Astrocyte (in vitro differentiated cells and primary cell): ENCODE results near the gene LRP11. TPM values are rescaled to one million over a fixed set of nuclear protein-coding genes. Genes with fewer than 3 reads are reported as not detected.
A peak's percentile ranks its signal among the peaks of the same experiment; 100 is the strongest.

Source experiments
- DNase-seq: peaks from one replicate; pipeline ENCODE4 v3.0.0-alpha.2; 2010; ENCODE audit warnings: low read depth
- FAIRE-seq: peaks from 2 replicates; lab custom pipeline; 2011; peaks lifted over from hg19 to GRCh38; lab: Jason Lieb, UNC
- H2AFZ ChIP-seq: 2 replicates; pipeline ENCODE4 v1.6.0; 2012; ENCODE audit warnings: low read depth, low read length, inconsistent platforms
- H3K27ac ChIP-seq: 2 replicates; pipeline ENCODE4 v1.5.1; 2011; ENCODE audit warnings: low read depth, low read length, inconsistent platforms
- H3K27me3 ChIP-seq: 2 replicates; pipeline ENCODE4 v1.6.0; 2011; ENCODE audit warnings: low read length, inconsistent platforms; ENCODE audit not compliant: insufficient read depth
- H3K36me3 ChIP-seq: 2 replicates; pipeline ENCODE4 v1.5.1; 2011; ENCODE audit warnings: low read length, inconsistent platforms; ENCODE audit not compliant: insufficient read depth
- H3K4me1 ChIP-seq: 2 replicates; pipeline ENCODE4 v1.5.1; 2011; ENCODE audit warnings: low read length, inconsistent platforms; ENCODE audit not compliant: insufficient read depth
- H3K4me2 ChIP-seq: 2 replicates; pipeline ENCODE4 v1.6.0; 2012; ENCODE audit warnings: low read length, inconsistent platforms
- H3K4me3 ChIP-seq: 2 replicates; pipeline ENCODE4 v1.5.1; 2011; ENCODE audit warnings: low read depth, mild to moderate bottlenecking, low read length, inconsistent platforms; ENCODE audit not compliant: insufficient read depth
- H3K79me2 ChIP-seq: 2 replicates; pipeline ENCODE4 v1.6.0; 2012; ENCODE audit warnings: mild to moderate bottlenecking, low read length, inconsistent platforms; ENCODE audit not compliant: insufficient read depth
- H3K9ac ChIP-seq: 2 replicates; pipeline ENCODE4 v1.6.0; 2012; ENCODE audit warnings: mild to moderate bottlenecking, low read length, inconsistent platforms
- H3K9me3 ChIP-seq: 2 replicates; pipeline ENCODE4 v1.5.1; 2012; ENCODE audit warnings: low read depth, mild to moderate bottlenecking, low read length, inconsistent platforms; ENCODE audit not compliant: insufficient read depth
- H4K20me1 ChIP-seq: 2 replicates; pipeline ENCODE4 v1.6.0; 2012; ENCODE audit warnings: low read length, inconsistent platforms; ENCODE audit not compliant: insufficient read depth
- H3K27ac Mint-ChIP-seq: one replicate; pipeline ENCODE4 v1.8.0; 2021; ENCODE audit warnings: mild to moderate bottlenecking, mixed read lengths; ENCODE audit not compliant: unreplicated experiment
- H3K27me3 Mint-ChIP-seq: one replicate; pipeline ENCODE4 v1.8.0; 2021; ENCODE audit warnings: low read depth, mixed read lengths; ENCODE audit not compliant: unreplicated experiment
- H3K36me3 Mint-ChIP-seq: one replicate; pipeline ENCODE4 v1.8.0; 2021; ENCODE audit warnings: low read depth, mixed read lengths; ENCODE audit not compliant: unreplicated experiment
- H3K4me1 Mint-ChIP-seq: one replicate; pipeline ENCODE4 v1.8.0; 2021; ENCODE audit warnings: low read depth, mixed read lengths; ENCODE audit not compliant: unreplicated experiment
- H3K4me3 Mint-ChIP-seq: one replicate; pipeline ENCODE4 v1.8.0; 2021; ENCODE audit warnings: mild to moderate bottlenecking, moderate library complexity, mixed read lengths; ENCODE audit not compliant: unreplicated experiment
- H3K9me3 Mint-ChIP-seq: one replicate; pipeline ENCODE4 v1.8.0; 2021; ENCODE audit warnings: mild to moderate bottlenecking, mixed read lengths; ENCODE audit not compliant: unreplicated experiment
- CTCF ChIP-seq: IDR thresholded peaks from 2 replicates; pipeline ENCODE4 v1.5.1; 2011; ENCODE audit warnings: low read depth, mild to moderate bottlenecking, inconsistent platforms, low read length, moderate library complexity; ENCODE audit not compliant: insufficient read depth
- EZH2 ChIP-seq: IDR thresholded peaks from 2 replicates; pipeline ENCODE4 v1.6.1; 2012; ENCODE audit warnings: mild to moderate bottlenecking, low read length, inconsistent platforms; ENCODE audit not compliant: insufficient read depth
- total RNA-seq: library from RNA; stranded (reverse); gene quantifications from 2 replicates; pipeline ENCODE4 v1.2.1, GENCODE V29; 2021

The LRP11 gene
- total RNA-seq, 1 donor from 2014 or later: 24.2 TPM

GRCh38 chr6:149782337-149782736 is 81.8 kb downstream of the LRP11 start:
- no peaks in the 10 kb centered on the region for H3K27me3 ChIP-seq
- no peaks in the 10 kb centered on the region for H3K27me3 Mint-ChIP-seq
- no peaks in the 10 kb centered on the region for H3K4me1 Mint-ChIP-seq
- no peak overlapping the region for H3K27ac Mint-ChIP-seq
- no peaks in the 10 kb centered on the region for H3K9me3 Mint-ChIP-seq
- peaks cover 8% of the 10 kb centered on the region for H3K36me3 ChIP-seq
- H2AFZ ChIP-seq: no peak overlapping the region
- H4K20me1 ChIP-seq: peaks cover 7% of the 10 kb centered on the region
- H3K9ac ChIP-seq: no peak overlapping the region
- H3K36me3 Mint-ChIP-seq: peaks cover 7% of the 10 kb centered on the region
- H3K4me2 ChIP-seq: no peak overlapping the region
- no peaks in the 10 kb centered on the region for H3K9me3 ChIP-seq
- H3K79me2 ChIP-seq: peaks cover 20% of the 10 kb centered on the region
- no peak for FAIRE-seq
- no peak for TF ChIP-seq EZH2
- TF ChIP-seq CTCF: no peak
- DNase-seq: no peak
- H3K27ac ChIP-seq: no peak overlapping the region
- H3K4me1 ChIP-seq: no peaks in the 10 kb centered on the region
- no peak overlapping the region for H3K4me3 ChIP-seq
- no peak overlapping the region for H3K4me3 Mint-ChIP-seq

GRCh38 chr6:149781715-149782114 is 82.4 kb downstream of the LRP11 start:
- TF ChIP-seq EZH2 (no peak), CTCF (no peak)
- Histone ChIP-seq H3K4me1 (no peaks in the 10 kb centered on the region), H2AFZ (no peak overlapping the region), H3K27ac (no peak overlapping the region), H3K27me3 (no peaks in the 10 kb centered on the region), H3K36me3 (peaks cover 8% of the 10 kb centered on the region), H4K20me1 (peaks cover 7% of the 10 kb centered on the region), H3K4me3 (no peak overlapping the region), H3K9ac (no peak overlapping the region), H3K9me3 (no peaks in the 10 kb centered on the region), H3K4me2 (no peak overlapping the region), H3K79me2 (peaks cover 24% of the 10 kb centered on the region)
- H3K27me3 Mint-ChIP-seq: no peaks in the 10 kb centered on the region
- H3K4me1 Mint-ChIP-seq: no peaks in the 10 kb centered on the region
- H3K36me3 Mint-ChIP-seq: peaks cover 8% of the 10 kb centered on the region
- no peak overlapping the region for H3K27ac Mint-ChIP-seq
- H3K4me3 Mint-ChIP-seq: no peak overlapping the region
- FAIRE-seq (no peak), DNase-seq (no peak)
- H3K9me3 Mint-ChIP-seq: no peaks in the 10 kb centered on the region

- Histone ChIP-seq H3K27ac (no peak overlapping the region), H2AFZ (no peak overlapping the region), H3K4me1 (no peaks in the 10 kb centered on the region), H3K4me2 (no peak overlapping the region), H3K4me3 (no peak overlapping the region), H3K9ac (no peak overlapping the region), H3K27me3 (no peaks in the 10 kb centered on the region), H3K9me3 (no peaks in the 10 kb centered on the region), H4K20me1 (peaks cover 7% of the 10 kb centered on the region), H3K79me2 (peaks cover 24% of the 10 kb centered on the region), H3K36me3 (peaks cover 12% of the 10 kb centered on the region)
- H3K27ac Mint-ChIP-seq: no peak overlapping the region
- DNase-seq (peak; percentile 12), FAIRE-seq (no peak)
- H3K27me3 Mint-ChIP-seq: no peaks in the 10 kb centered on the region
- H3K9me3 Mint-ChIP-seq: no peaks in the 10 kb centered on the region
- no peaks in the 10 kb centered on the region for H3K4me1 Mint-ChIP-seq
- peaks cover 12% of the 10 kb centered on the region for H3K36me3 Mint-ChIP-seq
- TF ChIP-seq CTCF: no peak
- TF ChIP-seq EZH2: no peak
- H3K4me3 Mint-ChIP-seq: no peak overlapping the region
Measured at GRCh38 chr6:149779644-149779963, 84.6 kb downstream of the LRP11 start.
